K562 (cell line): ENCODE results near the gene LAPTM5. TPM values are rescaled to one million over a fixed set of nuclear protein-coding genes. Genes with fewer than 3 reads are reported as not detected.

Source experiments
- EHMT2 ChIP-seq: fragments of 450-650 bp; IDR thresholded peaks from 2 replicates; pipeline ENCODE4 v1.6.1; 2018; ENCODE audit warnings: antibody characterized with exemption
- ETS2 ChIP-seq: IDR thresholded peaks from 2 replicates; pipeline ENCODE4 v1.6.1; 2016; ENCODE audit warnings: borderline replicate concordance, missing genetic modification characterization, mild to moderate bottlenecking, moderate library complexity, missing compliant biosample characterization; ENCODE audit not compliant: poor library complexity, severe bottlenecking
- GTF2F1 ChIP-seq: IDR thresholded peaks from 2 replicates; pipeline ENCODE4 v1.6.1; 2011; ENCODE audit warnings: low read depth, low read length, improper control_type of control experiment
- ILF3 ChIP-seq: fragments of 450-650 bp; IDR thresholded peaks from 2 replicates; pipeline ENCODE4 v1.6.1; 2018; ENCODE audit warnings: antibody characterized with exemption, mild to moderate bottlenecking, moderate library complexity, borderline replicate concordance
- PHB ChIP-seq: fragments of 250-450 bp; sonication (Bioruptor Pico); IDR thresholded peaks from 2 replicates; pipeline ENCODE4 v1.5.0; 2021
- SMAD4 ChIP-seq: fragments of 250-450 bp; sonication (Bioruptor Pico); conservative IDR thresholded peaks from 2 replicates; pipeline ENCODE4 v1.8.0; 2021; ENCODE audit warnings: inconsistent platforms, mild to moderate bottlenecking, moderate library complexity
- ZFP30 ChIP-seq: fragments of 250-450 bp; sonication (Bioruptor Pico); IDR thresholded peaks from 2 replicates; pipeline ENCODE4 v1.8.0; 2022; ENCODE audit warnings: moderate library complexity, mild to moderate bottlenecking, inconsistent platforms, borderline replicate concordance
- ZNF232 ChIP-seq: sonication (generic); formaldehyde crosslinking; IDR thresholded peaks from 2 replicates; pipeline ENCODE4 v1.8.0; 2022; ENCODE audit warnings: mild to moderate bottlenecking, missing genetic modification reagents
- ZNF24 ChIP-seq: fragments of 450-650 bp; IDR thresholded peaks from 2 replicates; pipeline ENCODE4 v1.6.1; 2016
- polyA plus RNA-seq, 8 experiments: library from polyadenylated mRNA; depleted of rRNA in 4 of 8; stranded (reverse) in 5 of 8; unstranded in 3 of 8; fragments of >200 nt; fragmentation: Nextera tagmentation in 2 of 8; fragmentation: Illumina TruSeq in 1 of 8; extraction: Ambion mirVana in 2 of 8; extraction: Trizol in 1 of 8; gene quantifications; 2 replicates each; pipeline versions ENCODE4 v1.2.1 to v1.2.3, GENCODE V29; 2011 to 2014; ENCODE audit warnings: inconsistent platforms in 1 of 8, missing spikeins in 1 of 8
- total RNA-seq, 7 experiments: library from RNA; depleted of rRNA in 6 of 7; stranded (reverse); fragments of >200 nt in 6 of 7; fragmentation: Illumina TruSeq in 2 of 7; extraction: Trizol in 2 of 7; gene quantifications; 2 replicates each; pipeline versions ENCODE4 v1.2.1 to v1.2.3, GENCODE V29; 2011 to 2021; ENCODE audit warnings: low replicate concordance in 1 of 7
- TF ChIP-seq, protein P1 (sequence below), 3 experiments: fragments of 200-800 bp in 1 of 3; fragments of 250-450 bp in 1 of 3; fragments of 450-650 bp in 1 of 3; sonication (Bioruptor Pico) in 1 of 3; sonication (Bioruptor generic) in 1 of 3; formaldehyde crosslinking in 1 of 3; IDR thresholded peaks; 2 replicates each; pipeline versions ENCODE4 v1.6.1 to v1.8.0; 2016 to 2022; ENCODE audit warnings: mild to moderate bottlenecking in 2 of 3, missing genetic modification characterization in 2 of 3, missing compliant biosample characterization in 1 of 3, moderate library complexity in 1 of 3
- TF ChIP-seq, protein P2 (sequence below): fragments of 450-650 bp; IDR thresholded peaks from 2 replicates; pipeline ENCODE4 v1.6.1; 2017; ENCODE audit warnings: antibody characterized with exemption
- TF ChIP-seq, protein P3 (sequence below): fragments of 250-450 bp; sonication (Bioruptor Pico); IDR thresholded peaks from 2 replicates; pipeline ENCODE4 v1.4.0; 2020
- TF ChIP-seq, protein P4 (sequence below): fragments of 450-650 bp; formaldehyde crosslinking; IDR thresholded peaks from 2 replicates; pipeline ENCODE4 v1.4.0; 2020; ENCODE audit warnings: mild to moderate bottlenecking

LAPTM5 gene
- total and polyA plus RNA-seq, 9 of the 15 experiments (the other 6 are each of a cell fraction or from before 2014, with no cell fraction given), result 2.4 to 47.3 (median 20.3) TPM

DNA sequence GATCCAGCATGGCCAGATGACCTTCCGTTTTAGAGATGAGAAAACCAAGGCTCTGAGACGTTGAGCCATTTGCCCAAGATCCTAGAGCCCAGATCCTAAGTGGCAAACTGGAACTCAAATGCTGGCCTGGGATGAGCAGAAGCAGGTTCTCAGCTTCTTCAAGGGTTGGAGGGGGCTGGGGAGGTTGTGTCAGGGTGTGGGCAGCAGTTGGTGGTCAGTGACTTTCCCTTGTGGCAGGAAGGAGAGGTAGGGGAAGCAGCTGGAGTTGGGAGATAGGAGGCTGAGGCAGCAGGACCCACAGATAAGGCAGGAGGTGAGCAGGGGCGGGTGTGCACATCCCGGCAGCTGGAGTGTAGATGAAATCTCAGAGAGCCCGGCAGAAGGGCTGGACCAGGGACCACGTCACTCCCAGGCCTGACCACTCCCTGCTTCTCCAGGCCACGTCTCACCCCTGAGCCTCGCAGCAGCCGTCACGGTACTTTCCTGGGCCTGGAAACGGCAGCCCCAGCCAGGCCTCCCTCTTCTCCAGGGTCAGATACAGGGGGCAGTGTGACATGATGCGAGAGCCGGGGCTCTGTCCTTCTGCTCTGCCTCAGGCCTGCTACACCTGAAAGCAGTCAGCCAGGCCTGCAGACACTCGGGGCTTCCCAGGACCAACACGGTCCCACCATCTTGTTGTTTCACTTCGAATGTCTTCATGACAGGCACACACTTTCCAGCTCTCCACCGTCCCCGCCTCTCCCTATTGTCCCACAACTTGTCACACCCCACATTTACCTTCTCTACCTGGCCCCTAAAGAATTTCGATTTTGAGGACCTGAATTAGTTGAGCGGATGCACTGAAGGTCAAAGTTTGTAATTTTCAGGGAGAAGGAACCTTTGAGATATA lies 11.5 kb upstream of the LAPTM5 start (continued):
- TF ChIP-seq, protein P1, sequence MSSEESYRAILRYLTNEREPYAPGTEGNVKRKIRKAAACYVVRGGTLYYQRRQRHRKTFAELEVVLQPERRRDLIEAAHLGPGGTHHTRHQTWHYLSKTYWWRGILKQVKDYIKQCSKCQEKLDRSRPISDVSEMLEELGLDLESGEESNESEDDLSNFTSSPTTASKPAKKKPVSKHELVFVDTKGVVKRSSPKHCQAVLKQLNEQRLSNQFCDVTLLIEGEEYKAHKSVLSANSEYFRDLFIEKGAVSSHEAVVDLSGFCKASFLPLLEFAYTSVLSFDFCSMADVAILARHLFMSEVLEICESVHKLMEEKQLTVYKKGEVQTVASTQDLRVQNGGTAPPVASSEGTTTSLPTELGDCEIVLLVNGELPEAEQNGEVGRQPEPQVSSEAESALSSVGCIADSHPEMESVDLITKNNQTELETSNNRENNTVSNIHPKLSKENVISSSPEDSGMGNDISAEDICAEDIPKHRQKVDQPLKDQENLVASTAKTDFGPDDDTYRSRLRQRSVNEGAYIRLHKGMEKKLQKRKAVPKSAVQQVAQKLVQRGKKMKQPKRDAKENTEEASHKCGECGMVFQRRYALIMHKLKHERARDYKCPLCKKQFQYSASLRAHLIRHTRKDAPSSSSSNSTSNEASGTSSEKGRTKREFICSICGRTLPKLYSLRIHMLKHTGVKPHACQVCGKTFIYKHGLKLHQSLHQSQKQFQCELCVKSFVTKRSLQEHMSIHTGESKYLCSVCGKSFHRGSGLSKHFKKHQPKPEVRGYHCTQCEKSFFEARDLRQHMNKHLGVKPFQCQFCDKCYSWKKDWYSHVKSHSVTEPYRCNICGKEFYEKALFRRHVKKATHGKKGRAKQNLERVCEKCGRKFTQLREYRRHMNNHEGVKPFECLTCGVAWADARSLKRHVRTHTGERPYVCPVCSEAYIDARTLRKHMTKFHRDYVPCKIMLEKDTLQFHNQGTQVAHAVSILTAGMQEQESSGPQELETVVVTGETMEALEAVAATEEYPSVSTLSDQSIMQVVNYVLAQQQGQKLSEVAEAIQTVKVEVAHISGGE (CRISPR knock-in tag; IDR thresholded peaks at IDR 0.05), result peak in 1 of 3 experiments; percentile 93; a peak in 2 of 6 replicates
- TF ChIP-seq ZFP30 (CRISPR knock-in tag) (no peak), PHB (no peak; the same call in 1 of the 2 replicates), ETS2 (tag) (no peak), SMAD4 (CRISPR knock-in tag) (peak; percentile 99), GTF2F1 (peak; percentile 36; the same call in 1 of the 2 replicates), ZNF232 (no peak), ILF3 (no peak), EHMT2 (peak; percentile 54), ZNF24 (peak; percentile 86)
- TF ChIP-seq, protein P2, sequence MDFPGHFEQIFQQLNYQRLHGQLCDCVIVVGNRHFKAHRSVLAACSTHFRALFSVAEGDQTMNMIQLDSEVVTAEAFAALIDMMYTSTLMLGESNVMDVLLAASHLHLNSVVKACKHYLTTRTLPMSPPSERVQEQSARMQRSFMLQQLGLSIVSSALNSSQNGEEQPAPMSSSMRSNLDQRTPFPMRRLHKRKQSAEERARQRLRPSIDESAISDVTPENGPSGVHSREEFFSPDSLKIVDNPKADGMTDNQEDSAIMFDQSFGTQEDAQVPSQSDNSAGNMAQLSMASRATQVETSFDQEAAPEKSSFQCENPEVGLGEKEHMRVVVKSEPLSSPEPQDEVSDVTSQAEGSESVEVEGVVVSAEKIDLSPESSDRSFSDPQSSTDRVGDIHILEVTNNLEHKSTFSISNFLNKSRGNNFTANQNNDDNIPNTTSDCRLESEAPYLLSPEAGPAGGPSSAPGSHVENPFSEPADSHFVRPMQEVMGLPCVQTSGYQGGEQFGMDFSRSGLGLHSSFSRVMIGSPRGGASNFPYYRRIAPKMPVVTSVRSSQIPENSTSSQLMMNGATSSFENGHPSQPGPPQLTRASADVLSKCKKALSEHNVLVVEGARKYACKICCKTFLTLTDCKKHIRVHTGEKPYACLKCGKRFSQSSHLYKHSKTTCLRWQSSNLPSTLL, result peak; percentile 82
- TF ChIP-seq, protein P3, sequence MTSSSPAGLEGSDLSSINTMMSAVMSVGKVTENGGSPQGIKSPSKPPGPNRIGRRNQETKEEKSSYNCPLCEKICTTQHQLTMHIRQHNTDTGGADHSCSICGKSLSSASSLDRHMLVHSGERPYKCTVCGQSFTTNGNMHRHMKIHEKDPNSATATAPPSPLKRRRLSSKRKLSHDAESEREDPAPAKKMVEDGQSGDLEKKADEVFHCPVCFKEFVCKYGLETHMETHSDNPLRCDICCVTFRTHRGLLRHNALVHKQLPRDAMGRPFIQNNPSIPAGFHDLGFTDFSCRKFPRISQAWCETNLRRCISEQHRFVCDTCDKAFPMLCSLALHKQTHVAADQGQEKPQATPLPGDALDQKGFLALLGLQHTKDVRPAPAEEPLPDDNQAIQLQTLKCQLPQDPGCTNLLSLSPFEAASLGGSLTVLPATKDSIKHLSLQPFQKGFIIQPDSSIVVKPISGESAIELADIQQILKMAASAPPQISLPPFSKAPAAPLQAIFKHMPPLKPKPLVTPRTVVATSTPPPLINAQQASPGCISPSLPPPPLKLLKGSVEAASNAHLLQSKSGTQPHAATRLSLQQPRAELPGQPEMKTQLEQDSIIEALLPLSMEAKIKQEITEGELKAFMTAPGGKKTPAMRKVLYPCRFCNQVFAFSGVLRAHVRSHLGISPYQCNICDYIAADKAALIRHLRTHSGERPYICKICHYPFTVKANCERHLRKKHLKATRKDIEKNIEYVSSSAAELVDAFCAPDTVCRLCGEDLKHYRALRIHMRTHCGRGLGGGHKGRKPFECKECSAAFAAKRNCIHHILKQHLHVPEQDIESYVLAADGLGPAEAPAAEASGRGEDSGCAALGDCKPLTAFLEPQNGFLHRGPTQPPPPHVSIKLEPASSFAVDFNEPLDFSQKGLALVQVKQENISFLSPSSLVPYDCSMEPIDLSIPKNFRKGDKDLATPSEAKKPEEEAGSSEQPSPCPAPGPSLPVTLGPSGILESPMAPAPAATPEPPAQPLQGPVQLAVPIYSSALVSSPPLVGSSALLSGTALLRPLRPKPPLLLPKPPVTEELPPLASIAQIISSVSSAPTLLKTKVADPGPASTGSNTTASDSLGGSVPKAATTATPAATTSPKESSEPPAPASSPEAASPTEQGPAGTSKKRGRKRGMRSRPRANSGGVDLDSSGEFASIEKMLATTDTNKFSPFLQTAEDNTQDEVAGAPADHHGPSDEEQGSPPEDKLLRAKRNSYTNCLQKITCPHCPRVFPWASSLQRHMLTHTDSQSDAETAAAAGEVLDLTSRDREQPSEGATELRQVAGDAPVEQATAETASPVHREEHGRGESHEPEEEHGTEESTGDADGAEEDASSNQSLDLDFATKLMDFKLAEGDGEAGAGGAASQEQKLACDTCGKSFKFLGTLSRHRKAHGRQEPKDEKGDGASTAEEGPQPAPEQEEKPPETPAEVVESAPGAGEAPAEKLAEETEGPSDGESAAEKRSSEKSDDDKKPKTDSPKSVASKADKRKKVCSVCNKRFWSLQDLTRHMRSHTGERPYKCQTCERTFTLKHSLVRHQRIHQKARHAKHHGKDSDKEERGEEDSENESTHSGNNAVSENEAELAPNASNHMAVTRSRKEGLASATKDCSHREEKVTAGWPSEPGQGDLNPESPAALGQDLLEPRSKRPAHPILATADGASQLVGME (CRISPR knock-in tag), result peak; percentile 97
- TF ChIP-seq, protein P4, sequence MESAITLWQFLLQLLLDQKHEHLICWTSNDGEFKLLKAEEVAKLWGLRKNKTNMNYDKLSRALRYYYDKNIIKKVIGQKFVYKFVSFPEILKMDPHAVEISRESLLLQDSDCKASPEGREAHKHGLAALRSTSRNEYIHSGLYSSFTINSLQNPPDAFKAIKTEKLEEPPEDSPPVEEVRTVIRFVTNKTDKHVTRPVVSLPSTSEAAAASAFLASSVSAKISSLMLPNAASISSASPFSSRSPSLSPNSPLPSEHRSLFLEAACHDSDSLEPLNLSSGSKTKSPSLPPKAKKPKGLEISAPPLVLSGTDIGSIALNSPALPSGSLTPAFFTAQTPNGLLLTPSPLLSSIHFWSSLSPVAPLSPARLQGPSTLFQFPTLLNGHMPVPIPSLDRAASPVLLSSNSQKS (CRISPR knock-in tag), result no peak; the same call in 1 of the 2 replicates
